ENCODE results near the gene SERPINE1.

Gene SERPINE1

GRCh38 chr7:101169838-101170551, 43.1 kb downstream of the SERPINE1 start:
- Histone ChIP-seq H3K9ac (ENCODE audit: low read depth in 1 of 2, low read length in 2 of 2) (no peak overlapping the region), H3K27ac (ENCODE audit: low read depth in 2 of 2, low read length in 2 of 2) (no peak overlapping the region), H3K9me3 (ENCODE audit: control insufficient read depth in 2 of 2, low read length in 2 of 2) (no peaks in the 10 kb centered on the region), H3K4me1 (ENCODE audit: control insufficient read depth in 2 of 2, insufficient read depth in 2 of 2, low read length in 2 of 2) (peaks cover 23 to 27% of the 10 kb centered on the region in 2 donors), H3K4me3 (ENCODE audit: low read length in 2 of 2) (no peak overlapping the region), H3K36me3 (ENCODE audit: control insufficient read depth in 2 of 2, insufficient read depth in 2 of 2, low read length in 2 of 2) (no peaks in the 10 kb centered on the region), H3K27me3 (ENCODE audit: control insufficient read depth in 2 of 2, insufficient read depth in 2 of 2, low read length in 2 of 2) (peaks cover 79 to 81% of the 10 kb centered on the region in 2 donors)

GRCh38 chr7:101170617-101171441, 43.9 kb downstream of the SERPINE1 start:
- Histone ChIP-seq H3K27ac (ENCODE audit: low read depth in 2 of 2, low read length in 2 of 2) (no peak overlapping the region), H3K9ac (ENCODE audit: low read depth in 1 of 2, low read length in 2 of 2) (no peak overlapping the region), H3K27me3 (ENCODE audit: control insufficient read depth in 2 of 2, insufficient read depth in 2 of 2, low read length in 2 of 2) (peaks cover 84% of the 10 kb centered on the region in 2 donors), H3K9me3 (ENCODE audit: control insufficient read depth in 2 of 2, low read length in 2 of 2) (no peaks in the 10 kb centered on the region), H3K4me3 (ENCODE audit: low read length in 2 of 2) (no peak overlapping the region), H3K36me3 (ENCODE audit: control insufficient read depth in 2 of 2, insufficient read depth in 2 of 2, low read length in 2 of 2) (no peaks in the 10 kb centered on the region), H3K4me1 (ENCODE audit: control insufficient read depth in 2 of 2, insufficient read depth in 2 of 2, low read length in 2 of 2) (peaks cover 20 to 22% of the 10 kb centered on the region in 2 donors)

GRCh38 chr7:101171442-101171837, 44.5 kb downstream of the SERPINE1 start:
- Histone ChIP-seq H3K36me3 (ENCODE audit: control insufficient read depth in 2 of 2, insufficient read depth in 2 of 2, low read length in 2 of 2) (no peaks in the 10 kb centered on the region), H3K9me3 (ENCODE audit: control insufficient read depth in 2 of 2, low read length in 2 of 2) (no peaks in the 10 kb centered on the region), H3K4me3 (ENCODE audit: low read length in 2 of 2) (no peak overlapping the region), H3K27me3 (ENCODE audit: control insufficient read depth in 2 of 2, insufficient read depth in 2 of 2, low read length in 2 of 2) (peaks cover 83 to 85% of the 10 kb centered on the region in 2 donors), H3K27ac (ENCODE audit: low read depth in 2 of 2, low read length in 2 of 2) (no peak overlapping the region), H3K9ac (ENCODE audit: low read depth in 1 of 2, low read length in 2 of 2) (no peak overlapping the region), H3K4me1 (ENCODE audit: control insufficient read depth in 2 of 2, insufficient read depth in 2 of 2, low read length in 2 of 2) (peaks cover 17 to 20% of the 10 kb centered on the region in 2 donors)

- H3K4me3 ChIP-seq (ENCODE audit: low read length in 2 of 2): peak overlapping the region in 1 of 2 donors; percentile 24
- peaks cover 84 to 87% of the 10 kb centered on the region in 2 donors for H3K27me3 ChIP-seq (ENCODE audit: control insufficient read depth in 2 of 2, insufficient read depth in 2 of 2, low read length in 2 of 2)
- peaks cover 17 to 20% of the 10 kb centered on the region in 2 donors for H3K4me1 ChIP-seq (ENCODE audit: control insufficient read depth in 2 of 2, insufficient read depth in 2 of 2, low read length in 2 of 2)
Observed at GRCh38 chr7:101172005-101172853, 45.3 kb downstream of the SERPINE1 start.

GRCh38 chr7:101172854-101173751, 46.2 kb downstream of the SERPINE1 start:
- Histone ChIP-seq H3K9ac (ENCODE audit: low read depth in 1 of 2, low read length in 2 of 2) (no peak overlapping the region), H3K36me3 (ENCODE audit: control insufficient read depth in 2 of 2, insufficient read depth in 2 of 2, low read length in 2 of 2) (no peaks in the 10 kb centered on the region), H3K9me3 (ENCODE audit: control insufficient read depth in 2 of 2, low read length in 2 of 2) (no peaks in the 10 kb centered on the region), H3K27ac (ENCODE audit: low read depth in 2 of 2, low read length in 2 of 2) (no peak overlapping the region), H3K27me3 (ENCODE audit: control insufficient read depth in 2 of 2, insufficient read depth in 2 of 2, low read length in 2 of 2) (peaks cover 84 to 86% of the 10 kb centered on the region in 2 donors), H3K4me3 (ENCODE audit: low read length in 2 of 2) (no peak overlapping the region), H3K4me1 (ENCODE audit: control insufficient read depth in 2 of 2, insufficient read depth in 2 of 2, low read length in 2 of 2) (peaks cover 17 to 20% of the 10 kb centered on the region in 2 donors)

More at GRCh38 chr7:101172005-101172853, 45.3 kb downstream of the SERPINE1 start:
- Histone ChIP-seq H3K27ac (ENCODE audit: low read depth in 2 of 2, low read length in 2 of 2) (no peak overlapping the region), H3K36me3 (ENCODE audit: control insufficient read depth in 2 of 2, insufficient read depth in 2 of 2, low read length in 2 of 2) (no peaks in the 10 kb centered on the region), H3K9ac (ENCODE audit: low read depth in 1 of 2, low read length in 2 of 2) (no peak overlapping the region), H3K9me3 (ENCODE audit: control insufficient read depth in 2 of 2, low read length in 2 of 2) (no peaks in the 10 kb centered on the region)

- Histone ChIP-seq H3K27ac (ENCODE audit: low read depth in 2 of 2, low read length in 2 of 2) (no peak overlapping the region), H3K9me3 (ENCODE audit: control insufficient read depth in 2 of 2, low read length in 2 of 2) (no peaks in the 10 kb centered on the region), H3K4me1 (ENCODE audit: control insufficient read depth in 2 of 2, insufficient read depth in 2 of 2, low read length in 2 of 2) (peaks cover 17 to 20% of the 10 kb centered on the region in 2 donors), H3K36me3 (ENCODE audit: control insufficient read depth in 2 of 2, insufficient read depth in 2 of 2, low read length in 2 of 2) (no peaks in the 10 kb centered on the region), H3K4me3 (ENCODE audit: low read length in 2 of 2) (no peak overlapping the region), H3K27me3 (ENCODE audit: control insufficient read depth in 2 of 2, insufficient read depth in 2 of 2, low read length in 2 of 2) (peaks cover 79 to 83% of the 10 kb centered on the region in 2 donors), H3K9ac (ENCODE audit: low read depth in 1 of 2, low read length in 2 of 2) (no peak overlapping the region)
Observed at GRCh38 chr7:101173752-101174244, 46.9 kb downstream of the SERPINE1 start.

- H3K27me3 ChIP-seq (ENCODE audit: control insufficient read depth in 2 of 2, insufficient read depth in 2 of 2, low read length in 2 of 2): peaks cover 78 to 81% of the 10 kb centered on the region in 2 donors
- H3K4me1 ChIP-seq (ENCODE audit: control insufficient read depth in 2 of 2, insufficient read depth in 2 of 2, low read length in 2 of 2): peaks cover 15 to 19% of the 10 kb centered on the region in 2 donors
- no peak overlapping the region for H3K27ac ChIP-seq (ENCODE audit: low read depth in 2 of 2, low read length in 2 of 2)
- no peaks in the 10 kb centered on the region for H3K36me3 ChIP-seq (ENCODE audit: control insufficient read depth in 2 of 2, insufficient read depth in 2 of 2, low read length in 2 of 2)
- no peaks in the 10 kb centered on the region for H3K9me3 ChIP-seq (ENCODE audit: control insufficient read depth in 2 of 2, low read length in 2 of 2)
- H3K9ac ChIP-seq (ENCODE audit: low read depth in 1 of 2, low read length in 2 of 2): no peak overlapping the region
- H3K4me3 ChIP-seq (ENCODE audit: low read length in 2 of 2): no peak overlapping the region
Observed at GRCh38 chr7:101174322-101174854, 47.5 kb downstream of the SERPINE1 start.

GRCh38 chr7:101175664-101176063, 48.8 kb downstream of the SERPINE1 start:
- H3K27ac ChIP-seq (ENCODE audit: low read depth in 2 of 2, low read length in 2 of 2): no peak overlapping the region
- peaks cover 69 to 77% of the 10 kb centered on the region in 2 donors for H3K27me3 ChIP-seq (ENCODE audit: control insufficient read depth in 2 of 2, insufficient read depth in 2 of 2, low read length in 2 of 2)
- no peak overlapping the region for H3K4me3 ChIP-seq (ENCODE audit: low read length in 2 of 2)
- no peaks in the 10 kb centered on the region for H3K9me3 ChIP-seq (ENCODE audit: control insufficient read depth in 2 of 2, low read length in 2 of 2)
- no peak overlapping the region for H3K9ac ChIP-seq (ENCODE audit: low read depth in 1 of 2, low read length in 2 of 2)
- no peaks in the 10 kb centered on the region for H3K36me3 ChIP-seq (ENCODE audit: control insufficient read depth in 2 of 2, insufficient read depth in 2 of 2, low read length in 2 of 2)
- peaks cover 11 to 14% of the 10 kb centered on the region in 2 donors for H3K4me1 ChIP-seq (ENCODE audit: control insufficient read depth in 2 of 2, insufficient read depth in 2 of 2, low read length in 2 of 2)

GRCh38 chr7:101177644-101178043, 50.7 kb downstream of the SERPINE1 start:
- Histone ChIP-seq H3K9me3 (ENCODE audit: control insufficient read depth in 2 of 2, low read length in 2 of 2) (no peaks in the 10 kb centered on the region), H3K36me3 (ENCODE audit: control insufficient read depth in 2 of 2, insufficient read depth in 2 of 2, low read length in 2 of 2) (no peaks in the 10 kb centered on the region), H3K4me3 (ENCODE audit: low read length in 2 of 2) (no peak overlapping the region), H3K27ac (ENCODE audit: low read depth in 2 of 2, low read length in 2 of 2) (no peak overlapping the region), H3K27me3 (ENCODE audit: control insufficient read depth in 2 of 2, insufficient read depth in 2 of 2, low read length in 2 of 2) (peaks cover 56 to 61% of the 10 kb centered on the region in 2 donors), H3K4me1 (ENCODE audit: control insufficient read depth in 2 of 2, insufficient read depth in 2 of 2, low read length in 2 of 2) (peaks cover 7 to 9% of the 10 kb centered on the region in 2 donors), H3K9ac (ENCODE audit: low read depth in 1 of 2, low read length in 2 of 2) (no peak overlapping the region)
